LNCAP (cell line): ENCODE data around the gene RPL28.

Experiments
- TF ChIP-seq, protein P1 (sequence below): fragments of 450-650 bp; IDR thresholded peaks from 2 replicates; pipeline ENCODE4 v1.5.1; 2017; ENCODE audit warnings: mild to moderate bottlenecking

RPL28 gene

GRCh38 chr19:55341595-55342531 is 43.9 kb upstream of the RPL28 start:
- TF ChIP-seq, protein P1, sequence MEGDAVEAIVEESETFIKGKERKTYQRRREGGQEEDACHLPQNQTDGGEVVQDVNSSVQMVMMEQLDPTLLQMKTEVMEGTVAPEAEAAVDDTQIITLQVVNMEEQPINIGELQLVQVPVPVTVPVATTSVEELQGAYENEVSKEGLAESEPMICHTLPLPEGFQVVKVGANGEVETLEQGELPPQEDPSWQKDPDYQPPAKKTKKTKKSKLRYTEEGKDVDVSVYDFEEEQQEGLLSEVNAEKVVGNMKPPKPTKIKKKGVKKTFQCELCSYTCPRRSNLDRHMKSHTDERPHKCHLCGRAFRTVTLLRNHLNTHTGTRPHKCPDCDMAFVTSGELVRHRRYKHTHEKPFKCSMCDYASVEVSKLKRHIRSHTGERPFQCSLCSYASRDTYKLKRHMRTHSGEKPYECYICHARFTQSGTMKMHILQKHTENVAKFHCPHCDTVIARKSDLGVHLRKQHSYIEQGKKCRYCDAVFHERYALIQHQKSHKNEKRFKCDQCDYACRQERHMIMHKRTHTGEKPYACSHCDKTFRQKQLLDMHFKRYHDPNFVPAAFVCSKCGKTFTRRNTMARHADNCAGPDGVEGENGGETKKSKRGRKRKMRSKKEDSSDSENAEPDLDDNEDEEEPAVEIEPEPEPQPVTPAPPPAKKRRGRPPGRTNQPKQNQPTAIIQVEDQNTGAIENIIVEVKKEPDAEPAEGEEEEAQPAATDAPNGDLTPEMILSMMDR: no peak

- TF ChIP-seq, protein P1: no peak
These were observed 41.3 kb upstream of the RPL28 start for GRCh38 chr19:55344444-55344843.

GRCh38 chr19:55345101-55345817 is 40.5 kb upstream of the RPL28 start:
- TF ChIP-seq, protein P1: no peak

DNA sequence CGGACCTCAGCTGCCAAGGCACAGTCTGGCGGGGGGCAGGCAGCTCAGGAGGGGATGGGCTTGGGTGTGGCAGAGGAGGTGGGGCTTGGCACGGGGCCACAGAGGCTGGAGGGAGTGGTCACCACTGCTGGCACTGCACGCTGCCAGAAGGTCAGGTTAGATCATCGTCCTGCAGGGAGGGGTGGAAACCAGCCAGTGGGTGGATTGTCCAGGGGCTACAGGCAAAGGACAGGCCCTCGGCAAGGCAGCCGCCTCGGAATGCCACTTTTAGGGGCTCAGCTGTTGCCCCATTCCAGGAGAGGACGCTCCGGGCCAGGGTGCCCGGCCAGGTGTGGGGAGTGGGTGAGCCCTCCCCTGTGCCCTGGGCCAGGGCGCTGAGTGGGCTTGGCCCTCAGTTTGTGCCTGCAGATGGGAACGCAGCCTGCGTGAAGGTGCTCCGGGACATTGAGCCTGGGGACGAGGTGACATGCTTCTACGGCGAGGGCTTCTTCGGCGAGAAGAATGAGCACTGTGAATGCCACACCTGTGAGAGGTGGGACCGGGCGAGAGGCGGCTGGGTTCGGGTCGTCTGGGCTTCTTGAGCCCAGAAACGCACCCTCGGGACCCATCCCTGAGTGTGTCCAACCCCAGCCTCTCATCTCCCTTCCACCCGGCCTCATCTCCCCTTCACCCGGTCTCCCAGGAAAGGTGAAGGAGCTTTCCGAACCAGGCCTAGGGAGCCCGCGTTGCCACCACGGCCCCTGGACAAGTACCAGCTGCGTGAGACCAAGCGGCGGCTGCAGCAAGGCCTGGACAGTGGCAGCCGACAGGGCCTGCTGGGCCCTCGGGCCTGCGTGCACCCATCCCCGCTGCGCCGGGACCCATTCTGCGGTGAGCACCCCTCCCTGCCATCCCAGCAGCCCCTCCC is 39.7 kb upstream of the RPL28 start:
- TF ChIP-seq, protein P1: no peak

- TF ChIP-seq, protein P1: no peak
These were observed 38.8 kb upstream of the RPL28 start for GRCh38 chr19:55346725-55347441.

DNA sequence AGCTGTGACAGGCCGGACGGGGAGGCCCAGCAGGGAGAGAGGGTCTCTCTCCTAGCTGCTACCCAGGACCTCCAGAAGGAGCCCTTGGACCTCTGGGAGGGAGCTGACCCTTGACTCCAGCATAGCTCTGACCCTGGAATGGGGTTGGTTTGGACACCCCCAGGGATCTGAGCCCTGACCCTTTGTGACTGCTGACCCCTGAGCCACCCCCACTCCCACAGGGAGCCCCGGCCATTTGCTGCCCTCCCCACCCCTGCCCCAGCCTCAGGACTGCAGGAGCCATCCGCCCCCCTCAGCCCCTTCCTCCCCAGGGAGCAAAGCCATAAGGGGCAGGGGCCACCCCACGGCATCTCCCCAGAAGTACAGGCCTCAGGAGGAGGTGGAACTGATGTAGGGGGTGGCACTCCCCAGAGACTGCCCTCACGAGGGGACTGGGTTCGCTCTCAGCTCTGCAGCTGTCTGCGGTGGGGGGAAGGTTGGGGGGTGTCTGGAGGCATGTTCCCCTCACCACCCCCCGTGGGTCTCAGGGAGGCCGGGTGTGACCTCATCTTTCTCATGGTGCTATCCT is 38.2 kb upstream of the RPL28 start:
- TF ChIP-seq, protein P1: no peak
